Measurements from ENCODE around the gene GREB1.

GREB1 gene

DNA sequence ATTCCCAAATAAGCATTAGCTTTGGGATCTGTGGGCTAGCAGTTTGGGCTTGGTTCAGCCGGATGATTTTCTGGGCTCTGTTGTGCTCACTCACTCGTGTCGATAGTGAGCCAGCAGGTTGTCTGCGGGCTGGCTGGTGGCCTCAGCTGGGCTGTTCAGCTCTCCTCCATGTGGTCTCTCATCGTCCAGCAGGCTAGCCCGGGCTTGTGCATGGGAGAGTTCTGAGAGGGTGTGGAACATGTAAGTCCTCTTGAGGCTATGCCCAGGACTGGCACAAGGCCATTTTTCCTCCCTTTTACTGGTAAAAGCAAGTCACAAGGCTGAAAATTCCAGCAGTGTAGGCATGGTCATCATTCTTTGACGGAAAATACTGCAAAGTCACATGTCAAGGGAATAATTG lies 97.6 kb downstream of the GREB1 start:
- no peak for DNase-seq

DNA sequence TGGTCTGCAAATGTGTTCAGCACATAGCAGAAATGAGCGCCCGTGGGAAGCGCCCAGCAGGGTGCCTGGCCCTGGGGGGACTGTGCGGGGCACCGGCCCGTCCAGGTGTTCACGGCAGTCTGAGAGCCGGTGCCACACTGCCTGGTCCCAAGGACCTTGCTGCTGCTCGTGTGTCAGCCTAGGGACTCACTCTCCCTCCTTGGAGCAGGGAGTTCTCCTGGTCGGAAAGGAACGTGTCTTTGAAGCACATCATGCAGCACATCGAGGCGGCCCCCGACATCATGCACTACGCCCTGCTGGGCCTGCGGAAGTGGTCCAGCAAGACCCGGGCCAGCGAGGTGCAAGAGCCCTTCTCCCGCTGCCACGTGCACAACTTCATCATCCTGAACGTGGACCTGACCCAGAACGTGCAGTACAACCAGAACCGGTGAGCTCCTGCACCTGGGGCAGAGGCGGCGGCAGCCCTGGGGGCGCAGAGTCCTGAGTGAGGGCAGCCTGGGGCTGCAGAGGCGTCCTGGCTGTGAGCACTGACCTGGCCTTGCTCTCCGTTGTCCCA lies 100.2 kb downstream of the GREB1 start:
- H3K4me3 ChIP-seq: no peak overlapping the region
- intact Hi-C loops (cut with DNase I; ENCODE audit: low total_unique reads): no loop called here
- TF ChIP-seq, protein P1, sequence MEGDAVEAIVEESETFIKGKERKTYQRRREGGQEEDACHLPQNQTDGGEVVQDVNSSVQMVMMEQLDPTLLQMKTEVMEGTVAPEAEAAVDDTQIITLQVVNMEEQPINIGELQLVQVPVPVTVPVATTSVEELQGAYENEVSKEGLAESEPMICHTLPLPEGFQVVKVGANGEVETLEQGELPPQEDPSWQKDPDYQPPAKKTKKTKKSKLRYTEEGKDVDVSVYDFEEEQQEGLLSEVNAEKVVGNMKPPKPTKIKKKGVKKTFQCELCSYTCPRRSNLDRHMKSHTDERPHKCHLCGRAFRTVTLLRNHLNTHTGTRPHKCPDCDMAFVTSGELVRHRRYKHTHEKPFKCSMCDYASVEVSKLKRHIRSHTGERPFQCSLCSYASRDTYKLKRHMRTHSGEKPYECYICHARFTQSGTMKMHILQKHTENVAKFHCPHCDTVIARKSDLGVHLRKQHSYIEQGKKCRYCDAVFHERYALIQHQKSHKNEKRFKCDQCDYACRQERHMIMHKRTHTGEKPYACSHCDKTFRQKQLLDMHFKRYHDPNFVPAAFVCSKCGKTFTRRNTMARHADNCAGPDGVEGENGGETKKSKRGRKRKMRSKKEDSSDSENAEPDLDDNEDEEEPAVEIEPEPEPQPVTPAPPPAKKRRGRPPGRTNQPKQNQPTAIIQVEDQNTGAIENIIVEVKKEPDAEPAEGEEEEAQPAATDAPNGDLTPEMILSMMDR (IDR thresholded peaks at IDR 0.05): no peak
- peaks cover 0 to 20% (median 0%) of the 10 kb centered on the region in 3 donors for H3K36me3 ChIP-seq
- DNase-seq: no peak
- no peaks in the 10 kb centered on the region for H3K4me1 ChIP-seq
- no peak overlapping the region for H3K27ac ChIP-seq
- no peaks in the 10 kb centered on the region for H3K9me3 ChIP-seq
- H3K27me3 ChIP-seq: no peaks in the 10 kb centered on the region

More for the DNA sequence above, 97.6 kb downstream of the GREB1 start:
- Histone ChIP-seq H3K4me3 (no peak overlapping the region), H3K27me3 (no peaks in the 10 kb centered on the region), H3K36me3 (peaks cover 0 to 34% (median 0%) of the 10 kb centered on the region in 3 donors), H3K4me1 (no peaks in the 10 kb centered on the region), H3K9me3 (peaks cover 0 to 8% (median 0%) of the 10 kb centered on the region in 3 donors), H3K27ac (no peak overlapping the region)
- TF ChIP-seq, protein P1 (IDR thresholded peaks at IDR 0.05): no peak
- intact Hi-C loops (cut with DNase I; ENCODE audit: low total_unique reads): no loop called here

DNA sequence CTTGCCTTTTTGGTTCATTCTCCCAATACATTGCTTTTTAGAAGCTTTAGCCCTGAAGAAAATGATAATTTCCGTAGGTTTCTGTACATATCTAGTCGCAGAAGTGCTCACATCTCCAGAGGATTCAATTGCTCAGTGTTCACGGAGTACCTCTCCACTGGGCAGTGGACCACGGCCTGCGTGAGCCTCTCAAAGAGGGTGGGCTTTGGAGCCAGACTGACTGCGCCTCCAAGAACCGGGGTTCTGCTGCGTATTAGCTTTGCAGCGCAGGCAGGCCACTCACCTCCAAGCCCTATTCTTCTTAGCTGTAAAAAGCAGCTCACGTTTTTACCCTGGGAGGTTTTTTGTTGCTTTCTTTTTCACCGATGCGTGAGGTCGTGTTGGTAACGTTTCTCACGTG lies 100.7 kb downstream of the GREB1 start:
- TF ChIP-seq, protein P1 (IDR thresholded peaks at IDR 0.05): no peak
- Histone ChIP-seq H3K36me3 (peaks cover 0 to 26% (median 0%) of the 10 kb centered on the region in 3 donors), H3K27me3 (peaks cover 0 to 4% of the 10 kb centered on the region in 2 donors), H3K9me3 (no peaks in the 10 kb centered on the region), H3K27ac (no peak overlapping the region), H3K4me3 (no peak overlapping the region), H3K4me1 (no peaks in the 10 kb centered on the region)
- intact Hi-C loops (cut with DNase I; ENCODE audit: low total_unique reads): no loop called here
- no peak for DNase-seq

DNA sequence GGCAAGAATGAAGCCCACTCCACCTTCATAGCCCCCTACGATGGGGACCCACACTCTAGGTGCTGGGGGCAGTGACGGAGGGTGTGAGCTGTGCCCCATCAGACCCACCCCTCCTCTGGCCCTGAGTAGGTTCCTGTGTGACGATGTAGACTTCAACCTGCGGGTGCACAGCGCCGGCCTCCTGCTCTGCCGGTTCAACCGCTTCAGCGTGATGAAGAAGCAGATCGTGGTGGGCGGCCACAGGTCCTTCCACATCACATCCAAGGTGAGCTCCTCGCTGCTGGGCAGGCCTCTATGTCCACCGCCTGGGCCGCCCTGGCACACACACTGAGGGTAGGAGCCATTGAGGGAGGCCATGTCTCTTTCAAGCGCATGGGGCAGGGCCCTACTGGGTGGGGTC lies 101.3 kb downstream of the GREB1 start:
- Histone ChIP-seq H3K4me3 (no peak overlapping the region), H3K9me3 (no peaks in the 10 kb centered on the region), H3K27me3 (peaks cover 0 to 4% of the 10 kb centered on the region in 2 donors), H3K36me3 (peaks cover 0 to 26% (median 0%) of the 10 kb centered on the region in 3 donors), H3K4me1 (no peaks in the 10 kb centered on the region), H3K27ac (no peak overlapping the region)
- TF ChIP-seq, protein P1 (IDR thresholded peaks at IDR 0.05): no peak
- DNase-seq: no peak
- intact Hi-C loops (cut with DNase I; ENCODE audit: low total_unique reads): no loop called here

DNA sequence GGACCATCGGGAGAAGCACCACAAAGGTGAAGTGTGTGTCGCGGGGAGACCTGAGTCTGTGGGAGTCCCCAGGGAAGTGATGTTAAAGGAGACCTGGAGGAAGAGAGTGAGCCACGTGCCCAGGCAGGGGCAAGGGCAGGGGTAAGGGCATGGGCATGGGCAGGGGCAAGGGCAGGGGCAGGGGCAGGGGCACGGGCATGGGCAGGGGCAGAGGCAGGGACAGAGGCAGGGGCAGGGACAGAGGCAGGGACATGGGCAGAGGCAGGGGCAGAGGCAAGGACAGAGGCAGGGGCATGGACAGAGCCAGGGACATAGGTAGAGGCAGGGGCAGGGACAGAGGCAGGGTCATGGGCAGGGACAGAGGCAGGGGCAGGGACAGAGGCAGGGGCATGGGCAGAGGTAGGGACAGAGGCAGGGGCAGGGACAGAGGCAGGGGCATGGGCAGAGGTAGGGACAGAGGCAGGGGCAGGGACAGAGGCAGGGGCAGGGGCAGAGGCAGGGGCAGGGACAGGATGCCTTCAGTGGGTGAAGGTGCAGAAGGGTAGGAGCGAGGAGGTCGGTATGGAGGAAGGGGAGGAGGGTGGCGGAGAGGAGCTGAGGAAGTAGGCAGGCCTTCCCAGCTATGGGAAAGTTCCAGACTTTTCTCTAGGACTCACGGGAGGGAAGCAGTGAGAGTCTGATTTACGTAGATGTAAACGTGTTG lies 102.9 kb downstream of the GREB1 start:
- peaks cover 0 to 26% (median 0%) of the 10 kb centered on the region in 3 donors for H3K36me3 ChIP-seq
- no peaks in the 10 kb centered on the region for H3K4me1 ChIP-seq

More for the DNA sequence above, 102.9 kb downstream of the GREB1 start:
- TF ChIP-seq, protein P1 (IDR thresholded peaks at IDR 0.05): no peak
- H3K9me3 ChIP-seq: no peaks in the 10 kb centered on the region
- H3K4me3 ChIP-seq: no peak overlapping the region
- peaks cover 0 to 7% of the 10 kb centered on the region in 2 donors for H3K27me3 ChIP-seq
- intact Hi-C loops (cut with DNase I; ENCODE audit: low total_unique reads): no loop called here
- H3K27ac ChIP-seq: no peak overlapping the region
- DNase-seq: no peak
